MCF 10A (cell line): ENCODE data around the gene TMEM80. TPM values are rescaled to one million over a fixed set of nuclear protein-coding genes. Genes with fewer than 3 reads are reported as not detected.
"Not testable (repeated sequence)": the region's sequence is repeated elsewhere in the genome, so short reads cannot be mapped to it uniquely, and the experiment has no call there.

ENCODE experiments used
- BruUV-seq: library from RNA; stranded (reverse); fragments of 400-500 nt; replicated peaks from 2 replicates; lab custom pipeline; 2021; lab: Mats Ljungman, UMichigan
- CTCF ChIA-PET: fragments of 300-600 bp; sonication (Branson Sonifier 250); formaldehyde crosslinking; extraction: SDS; loops from one replicate; lab custom pipeline; 2021; ENCODE audit warnings: antibody characterized with exemption, inconsistent platforms; lab: Yijun Ruan, JAX
- POLR2A ChIA-PET: fragments of 300-600, 350-650 bp; sonication (Branson Sonifier 250); formaldehyde crosslinking; extraction: SDS; loops from one replicate; lab custom pipeline; 2020; ENCODE audit warnings: antibody characterized with exemption, inconsistent platforms; lab: Yijun Ruan, JAX
- DNase-seq: peaks from one replicate; pipeline ENCODE4 v3.0.0-alpha.2; 2018; ENCODE audit not compliant: unreplicated experiment
- H3K27ac Mint-ChIP-seq: one replicate; pipeline ENCODE4 v1.8.0; 2022; ENCODE audit warnings: mild to moderate bottlenecking, low read depth, mixed read lengths; ENCODE audit not compliant: unreplicated experiment
- H3K27me3 Mint-ChIP-seq: one replicate; pipeline ENCODE4 v1.8.0; 2022; ENCODE audit warnings: mixed read lengths; ENCODE audit not compliant: insufficient read depth, unreplicated experiment
- H3K36me3 Mint-ChIP-seq: one replicate; pipeline ENCODE4 v1.8.0; 2022; ENCODE audit warnings: mild to moderate bottlenecking, moderate library complexity, mixed read lengths; ENCODE audit not compliant: insufficient read depth, unreplicated experiment
- H3K4me1 Mint-ChIP-seq: one replicate; pipeline ENCODE4 v1.8.0; 2022; ENCODE audit warnings: mixed read lengths; ENCODE audit not compliant: insufficient read depth, unreplicated experiment
- H3K4me3 Mint-ChIP-seq: one replicate; pipeline ENCODE4 v1.8.0; 2022; ENCODE audit warnings: mild to moderate bottlenecking, moderate library complexity, mixed read lengths; ENCODE audit not compliant: unreplicated experiment
- H3K9me3 Mint-ChIP-seq: one replicate; pipeline ENCODE4 v1.8.0; 2022; ENCODE audit warnings: mixed read lengths; ENCODE audit not compliant: unreplicated experiment
- intact Hi-C: fragments of 100-400 bp; cut with micrococcal nuclease; formaldehyde crosslinking; loops from 2 replicates; pipeline ENCODE4 v1.14.1; 2022
- total RNA-seq: library from RNA; stranded (reverse); gene quantifications from 2 replicates; pipeline ENCODE4 v1.2.3, GENCODE V29; 2022
- TF ChIP-seq, protein P1 (sequence below): fragments of 200-600 bp; IDR thresholded peaks from one replicate; pipeline ENCODE4 v1.8.0; 2022; ENCODE audit warnings: antibody characterized with exemption, mild to moderate bottlenecking; ENCODE audit not compliant: unreplicated experiment

The TMEM80 gene
- total RNA-seq, 1 experiment from 2014 or later = 12.8 TPM

DNA sequence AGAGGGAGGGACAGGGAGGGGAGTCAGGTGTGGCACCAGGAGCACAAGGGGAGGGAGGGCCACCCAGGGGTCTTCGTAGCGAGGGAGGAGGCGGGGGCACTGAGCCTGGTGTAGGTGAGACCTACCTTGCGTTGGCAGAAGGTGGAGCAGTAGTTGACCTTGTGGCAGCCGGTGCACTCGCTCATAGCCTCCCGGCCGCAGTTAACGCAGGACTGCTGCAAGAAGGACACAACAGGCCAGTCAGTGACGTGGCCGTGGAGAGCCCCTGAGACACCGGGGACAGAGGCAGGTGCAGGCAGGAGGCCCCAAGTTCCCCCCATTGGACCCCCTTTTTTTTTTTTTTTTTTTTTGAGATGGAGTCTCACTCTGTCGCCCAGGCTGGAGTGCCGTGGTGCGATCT lies 41.8 kb upstream of the TMEM80 start:
- Mint-ChIP-seq H3K27ac (no peak overlapping the region), H3K27me3 (no peaks in the 10 kb centered on the region), H3K36me3 (peaks cover 86% of the 10 kb centered on the region), H3K9me3 (no peaks in the 10 kb centered on the region), H3K4me3 (no peak overlapping the region), H3K4me1 (no peaks in the 10 kb centered on the region)
- TF ChIP-seq, protein P1, sequence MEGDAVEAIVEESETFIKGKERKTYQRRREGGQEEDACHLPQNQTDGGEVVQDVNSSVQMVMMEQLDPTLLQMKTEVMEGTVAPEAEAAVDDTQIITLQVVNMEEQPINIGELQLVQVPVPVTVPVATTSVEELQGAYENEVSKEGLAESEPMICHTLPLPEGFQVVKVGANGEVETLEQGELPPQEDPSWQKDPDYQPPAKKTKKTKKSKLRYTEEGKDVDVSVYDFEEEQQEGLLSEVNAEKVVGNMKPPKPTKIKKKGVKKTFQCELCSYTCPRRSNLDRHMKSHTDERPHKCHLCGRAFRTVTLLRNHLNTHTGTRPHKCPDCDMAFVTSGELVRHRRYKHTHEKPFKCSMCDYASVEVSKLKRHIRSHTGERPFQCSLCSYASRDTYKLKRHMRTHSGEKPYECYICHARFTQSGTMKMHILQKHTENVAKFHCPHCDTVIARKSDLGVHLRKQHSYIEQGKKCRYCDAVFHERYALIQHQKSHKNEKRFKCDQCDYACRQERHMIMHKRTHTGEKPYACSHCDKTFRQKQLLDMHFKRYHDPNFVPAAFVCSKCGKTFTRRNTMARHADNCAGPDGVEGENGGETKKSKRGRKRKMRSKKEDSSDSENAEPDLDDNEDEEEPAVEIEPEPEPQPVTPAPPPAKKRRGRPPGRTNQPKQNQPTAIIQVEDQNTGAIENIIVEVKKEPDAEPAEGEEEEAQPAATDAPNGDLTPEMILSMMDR = no peak
- intact Hi-C loops = no loop called here
- CTCF ChIA-PET = no interaction called here
- no peak for DNase-seq
- no TSS peak for BruUV-seq
- POLR2A ChIA-PET = no interaction called here

DNA sequence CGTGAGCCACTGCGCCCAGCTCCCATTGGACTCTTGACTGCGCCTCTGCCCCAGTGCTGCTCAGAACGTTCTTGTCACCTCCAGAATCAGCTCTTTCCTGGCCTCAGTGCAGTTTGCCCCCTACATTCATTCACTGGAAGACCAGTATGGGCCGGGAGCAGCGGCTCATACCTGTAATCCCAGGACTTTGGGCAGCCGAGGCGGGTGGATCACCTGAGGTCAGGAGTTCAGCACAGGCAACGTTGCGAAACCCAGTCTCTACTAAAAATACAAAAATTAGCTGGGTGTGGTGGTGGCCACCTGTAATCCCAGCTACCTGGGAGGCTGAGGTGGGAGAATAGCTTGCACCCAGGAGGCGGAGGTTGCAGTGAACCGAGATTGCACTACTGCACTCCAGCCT lies 41.2 kb upstream of the TMEM80 start:
- H3K4me3 Mint-ChIP-seq, intact Hi-C loops, CTCF ChIA-PET, H3K27me3 Mint-ChIP-seq, H3K9me3 Mint-ChIP-seq, H3K4me1 Mint-ChIP-seq, DNase-seq, BruUV-seq, H3K27ac Mint-ChIP-seq: not testable (repeated sequence)
- POLR2A ChIA-PET = interaction anchor here (0.6 to 0.7 kb wide), 2 partner anchors 86 to 107 kb away, joined by 3 read pairs; no protein-coding TSS in a partner anchor
- H3K36me3 Mint-ChIP-seq = peaks cover 86% of the 10 kb centered on the region

DNA sequence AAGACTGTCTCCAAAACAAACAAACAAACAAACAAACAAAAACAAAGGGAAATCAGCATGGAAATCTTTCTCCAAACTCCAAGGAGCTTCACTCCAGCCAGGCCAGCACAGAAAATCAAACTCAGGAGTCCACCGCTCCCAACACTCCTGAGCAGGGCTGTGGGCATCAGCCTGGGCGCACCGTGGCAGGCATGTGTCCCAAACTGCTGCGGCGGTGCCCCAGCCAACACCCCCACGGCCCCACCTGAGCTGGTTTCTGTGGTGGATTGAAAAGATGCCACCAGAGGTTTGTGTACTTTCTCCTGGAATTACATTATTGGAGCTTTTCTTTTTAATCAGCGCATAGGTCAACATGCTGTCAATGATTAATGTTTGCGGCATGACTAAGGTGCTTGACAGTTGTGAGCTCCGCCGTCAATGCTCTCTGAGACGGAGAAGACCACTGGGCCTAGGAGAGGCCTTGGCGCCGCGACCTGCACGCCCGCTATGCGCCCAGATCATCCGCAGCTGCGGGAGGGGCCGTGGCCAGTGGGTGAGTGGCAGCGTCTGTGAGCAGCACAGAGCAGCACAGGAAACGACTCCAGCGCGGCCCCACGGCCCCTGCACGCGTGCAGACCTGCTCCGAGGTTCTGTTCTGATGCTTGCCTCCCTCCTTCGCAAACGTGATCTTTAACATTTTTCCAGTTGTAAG lies 40.4 kb upstream of the TMEM80 start:
- TF ChIP-seq, protein P1 = no peak
- intact Hi-C loops = no loop called here
- ChIA-PET CTCF (interaction anchor here (0.6 kb wide), 1 partner anchor 55 kb away, joined by 3 read pairs; no protein-coding TSS in a partner anchor), POLR2A (interaction anchor here (0.6 to 0.7 kb wide), 3 partner anchors 71 to 106 kb away, joined by 3 read pairs; no protein-coding TSS in a partner anchor)
- no peak overlapping the region for H3K27ac Mint-ChIP-seq
- no peaks in the 10 kb centered on the region for H3K27me3 Mint-ChIP-seq
- peaks cover 85% of the 10 kb centered on the region for H3K36me3 Mint-ChIP-seq
- DNase-seq = no peak
- H3K4me3 Mint-ChIP-seq = no peak overlapping the region
- H3K4me1 Mint-ChIP-seq = no peaks in the 10 kb centered on the region
- BruUV-seq = no TSS peak
- no peaks in the 10 kb centered on the region for H3K9me3 Mint-ChIP-seq

DNA sequence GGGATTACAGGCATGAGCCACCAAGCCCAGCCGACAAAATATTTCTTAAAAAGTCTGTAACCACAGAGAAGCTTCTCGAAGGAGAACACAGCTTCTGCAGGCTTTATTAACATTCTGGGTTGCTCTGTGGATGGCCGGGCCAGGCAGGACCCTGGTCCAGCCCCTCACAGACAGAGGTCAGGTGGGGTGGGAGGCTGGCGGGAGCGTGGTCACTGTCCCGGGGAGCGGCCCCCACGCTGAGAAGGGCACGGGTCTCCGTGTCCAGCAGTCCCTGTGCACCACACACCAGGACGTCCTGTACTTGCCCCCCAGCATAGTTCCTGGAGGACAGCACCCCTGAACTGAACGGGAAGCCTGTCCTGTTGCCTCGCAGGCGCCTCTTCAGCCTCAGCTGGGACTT lies 39.2 kb upstream of the TMEM80 start:
- BruUV-seq = no TSS peak

More for the DNA sequence above, 39.2 kb upstream of the TMEM80 start:
- Mint-ChIP-seq H3K27me3 (no peaks in the 10 kb centered on the region), H3K4me1 (no peaks in the 10 kb centered on the region), H3K36me3 (peaks cover 72% of the 10 kb centered on the region), H3K9me3 (no peaks in the 10 kb centered on the region), H3K4me3 (no peak overlapping the region), H3K27ac (no peak overlapping the region)
- ChIA-PET POLR2A (no interaction called here), CTCF (no interaction called here)
- TF ChIP-seq, protein P1 = no peak
- intact Hi-C loops = no loop called here
- no peak for DNase-seq
